ENCODE data around the gene PRKCA. TPM values are rescaled to one million over a fixed set of nuclear protein-coding genes. Genes with fewer than 3 reads are reported as not detected.

Gene PRKCA
- total and polyA plus RNA-seq, 9 of the 15 experiments (the other 6 are each of a cell fraction or from before 2014, with no cell fraction given) = 3.2 to 33.0 (median 17.8) TPM

DNA sequence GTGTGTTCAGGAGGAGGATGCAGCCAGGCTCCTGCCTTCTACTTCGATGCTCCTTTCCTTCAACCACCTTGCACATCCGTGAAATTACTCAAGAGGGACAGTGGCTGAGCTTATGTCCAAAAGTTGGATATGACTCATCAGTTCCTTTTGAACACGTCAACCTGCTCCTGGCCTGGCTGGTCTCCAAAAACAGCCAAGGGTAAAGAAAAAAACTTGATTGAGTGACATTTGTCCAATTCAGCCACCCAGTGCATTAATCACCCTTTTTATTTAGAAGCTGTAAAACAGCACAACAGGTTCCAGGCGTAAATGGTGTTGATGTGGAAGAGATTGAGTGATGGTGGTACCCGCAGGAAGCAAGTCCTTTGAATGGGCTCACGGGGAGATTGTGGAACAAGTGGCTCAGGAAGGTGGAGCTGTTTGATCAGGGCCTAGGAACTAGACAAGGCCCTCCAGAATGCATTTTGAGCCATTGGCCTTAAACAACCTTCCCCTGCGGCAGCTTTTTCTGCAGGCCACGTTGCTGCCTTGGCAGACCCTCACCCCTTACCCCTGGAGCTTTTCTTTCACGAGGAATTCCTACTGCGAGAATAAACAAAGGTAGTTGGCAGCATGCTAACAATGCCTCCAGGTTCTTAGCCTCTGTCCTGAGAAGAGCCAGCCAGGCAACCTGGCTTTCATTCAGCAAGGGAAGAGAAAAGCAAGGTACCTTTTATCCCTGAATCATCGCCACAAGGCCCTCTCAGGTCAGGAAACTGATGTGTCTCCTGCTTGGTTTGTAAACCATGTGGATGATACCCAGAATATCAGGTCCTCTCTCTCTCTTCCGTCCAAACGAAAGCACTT is 359.2 kb downstream of the PRKCA start (continued):
- TF ChIP-seq, protein P1, sequence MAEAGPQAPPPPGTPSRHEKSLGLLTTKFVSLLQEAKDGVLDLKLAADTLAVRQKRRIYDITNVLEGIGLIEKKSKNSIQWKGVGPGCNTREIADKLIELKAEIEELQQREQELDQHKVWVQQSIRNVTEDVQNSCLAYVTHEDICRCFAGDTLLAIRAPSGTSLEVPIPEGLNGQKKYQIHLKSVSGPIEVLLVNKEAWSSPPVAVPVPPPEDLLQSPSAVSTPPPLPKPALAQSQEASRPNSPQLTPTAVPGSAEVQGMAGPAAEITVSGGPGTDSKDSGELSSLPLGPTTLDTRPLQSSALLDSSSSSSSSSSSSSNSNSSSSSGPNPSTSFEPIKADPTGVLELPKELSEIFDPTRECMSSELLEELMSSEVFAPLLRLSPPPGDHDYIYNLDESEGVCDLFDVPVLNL (CRISPR knock-in tag; IDR thresholded peaks at IDR 0.05; ENCODE audit: low read depth) = no peak
- TF ChIP-seq RBM39 (optimal IDR thresholded peaks at IDR 0.05; ENCODE audit: low read depth, low read length) = no peak
- TF ChIP-seq TCFL5 (CRISPR knock-in tag; conservative IDR thresholded peaks at IDR 0.05) = no peak
- 0 out of 2 replicates have a peak, but pooled peaks have one; percentile 53 for TF ChIP-seq LCOR (CRISPR knock-in tag; IDR thresholded peaks at IDR 0.05)
- TF ChIP-seq NFIC (IDR thresholded peaks at IDR 0.05) = peak; percentile 92
- no peak for TF ChIP-seq SRF (CRISPR knock-in tag; IDR thresholded peaks at IDR 0.05)
- TF ChIP-seq MAFG (tag; conservative IDR thresholded peaks at IDR 0.05) = peak; percentile 78
- TF ChIP-seq NFATC3 (IDR thresholded peaks at IDR 0.05) = 0 out of 2 replicates have a peak, but pooled peaks have one; percentile 50
- TF ChIP-seq FOSL1 (tag; conservative IDR thresholded peaks at IDR 0.05) = peak; percentile 92
- TF ChIP-seq C11orf30 (IDR thresholded peaks at IDR 0.05; ENCODE audit: low read depth) = peak; percentile 74
- TF ChIP-seq, protein P2, sequence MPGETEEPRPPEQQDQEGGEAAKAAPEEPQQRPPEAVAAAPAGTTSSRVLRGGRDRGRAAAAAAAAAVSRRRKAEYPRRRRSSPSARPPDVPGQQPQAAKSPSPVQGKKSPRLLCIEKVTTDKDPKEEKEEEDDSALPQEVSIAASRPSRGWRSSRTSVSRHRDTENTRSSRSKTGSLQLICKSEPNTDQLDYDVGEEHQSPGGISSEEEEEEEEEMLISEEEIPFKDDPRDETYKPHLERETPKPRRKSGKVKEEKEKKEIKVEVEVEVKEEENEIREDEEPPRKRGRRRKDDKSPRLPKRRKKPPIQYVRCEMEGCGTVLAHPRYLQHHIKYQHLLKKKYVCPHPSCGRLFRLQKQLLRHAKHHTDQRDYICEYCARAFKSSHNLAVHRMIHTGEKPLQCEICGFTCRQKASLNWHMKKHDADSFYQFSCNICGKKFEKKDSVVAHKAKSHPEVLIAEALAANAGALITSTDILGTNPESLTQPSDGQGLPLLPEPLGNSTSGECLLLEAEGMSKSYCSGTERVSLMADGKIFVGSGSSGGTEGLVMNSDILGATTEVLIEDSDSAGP (CRISPR knock-in tag; IDR thresholded peaks at IDR 0.05) = no peak
- no peak for TF ChIP-seq ZNF695 (CRISPR knock-in tag; IDR thresholded peaks at IDR 0.05)
- no peak for TF ChIP-seq TFE3 (CRISPR knock-in tag; IDR thresholded peaks at IDR 0.05)
- no peak for TF ChIP-seq KDM4B (IDR thresholded peaks at IDR 0.05; ENCODE audit: borderline replicate concordance in 2 of 2, low read depth in 1 of 2)
- peak; percentile 44; the same call in 1 of the 2 replicates for TF ChIP-seq ATF7 (IDR thresholded peaks at IDR 0.05)

Data from K562 (cell line).